OCI-LY3 (cell line): ENCODE data around the gene NEK11.

Experiments
- EZH2phosphoT487 ChIP-seq: fragments of 200-600 bp; shearing (Covaris generic); IDR thresholded peaks from 2 replicates; pipeline ENCODE4 v1.6.1; 2018; ENCODE audit warnings: antibody characterized with exemption, mixed run types, low read depth
- TF ChIP-seq, protein P1 (sequence below): fragments of 200-600, 300-600 bp; sonication (generic); IDR thresholded peaks from 2 replicates; pipeline ENCODE4 v1.5.1; 2014; ENCODE audit warnings: antibody characterized with exemption, low read length, low read depth

DNA sequence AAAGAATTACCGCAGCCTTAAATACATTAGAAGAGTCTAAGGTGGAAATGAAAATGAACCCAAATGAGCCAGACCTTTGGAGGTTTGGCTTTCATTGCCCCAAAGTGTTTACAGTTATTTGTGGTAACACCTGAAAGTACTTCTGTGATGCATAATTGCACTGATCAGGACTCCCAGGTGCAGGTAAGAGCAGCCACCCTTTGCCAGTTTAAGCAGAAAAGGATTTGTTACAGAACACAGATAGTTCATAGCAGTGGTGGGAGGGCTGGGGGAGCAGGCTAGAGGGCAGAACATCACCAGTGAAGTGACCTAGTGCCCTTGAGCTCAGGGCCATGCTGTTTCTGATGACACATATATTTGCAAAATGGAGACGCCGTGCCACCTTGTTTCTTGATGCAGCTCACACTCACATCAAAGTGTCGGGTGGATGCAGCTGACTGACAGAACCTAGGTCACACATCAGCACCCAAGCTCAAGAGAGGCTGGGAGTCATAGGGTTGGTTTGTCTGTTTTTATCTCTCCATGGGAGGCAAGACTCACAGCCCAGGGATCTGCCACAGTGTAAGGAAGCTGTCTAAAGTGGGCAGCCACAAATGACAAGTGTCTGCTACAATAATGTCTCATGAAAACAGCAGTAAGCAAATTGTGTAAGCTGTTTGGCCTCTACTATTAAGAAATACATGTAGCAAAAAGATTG, 49.1 kb downstream of the NEK11 start:
- TF ChIP-seq, protein P1, sequence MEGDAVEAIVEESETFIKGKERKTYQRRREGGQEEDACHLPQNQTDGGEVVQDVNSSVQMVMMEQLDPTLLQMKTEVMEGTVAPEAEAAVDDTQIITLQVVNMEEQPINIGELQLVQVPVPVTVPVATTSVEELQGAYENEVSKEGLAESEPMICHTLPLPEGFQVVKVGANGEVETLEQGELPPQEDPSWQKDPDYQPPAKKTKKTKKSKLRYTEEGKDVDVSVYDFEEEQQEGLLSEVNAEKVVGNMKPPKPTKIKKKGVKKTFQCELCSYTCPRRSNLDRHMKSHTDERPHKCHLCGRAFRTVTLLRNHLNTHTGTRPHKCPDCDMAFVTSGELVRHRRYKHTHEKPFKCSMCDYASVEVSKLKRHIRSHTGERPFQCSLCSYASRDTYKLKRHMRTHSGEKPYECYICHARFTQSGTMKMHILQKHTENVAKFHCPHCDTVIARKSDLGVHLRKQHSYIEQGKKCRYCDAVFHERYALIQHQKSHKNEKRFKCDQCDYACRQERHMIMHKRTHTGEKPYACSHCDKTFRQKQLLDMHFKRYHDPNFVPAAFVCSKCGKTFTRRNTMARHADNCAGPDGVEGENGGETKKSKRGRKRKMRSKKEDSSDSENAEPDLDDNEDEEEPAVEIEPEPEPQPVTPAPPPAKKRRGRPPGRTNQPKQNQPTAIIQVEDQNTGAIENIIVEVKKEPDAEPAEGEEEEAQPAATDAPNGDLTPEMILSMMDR: no peak
- no peak for TF ChIP-seq EZH2phosphoT487
